ENCODE measurements around the gene NDST4. TPM values are rescaled to one million over a fixed set of nuclear protein-coding genes. Genes with fewer than 3 reads are reported as not detected.

The NDST4 gene
- total and polyA plus RNA-seq, 8 donors: 0.34 to 1.2 (median 0.74) TPM; not detected in 2

DNA sequence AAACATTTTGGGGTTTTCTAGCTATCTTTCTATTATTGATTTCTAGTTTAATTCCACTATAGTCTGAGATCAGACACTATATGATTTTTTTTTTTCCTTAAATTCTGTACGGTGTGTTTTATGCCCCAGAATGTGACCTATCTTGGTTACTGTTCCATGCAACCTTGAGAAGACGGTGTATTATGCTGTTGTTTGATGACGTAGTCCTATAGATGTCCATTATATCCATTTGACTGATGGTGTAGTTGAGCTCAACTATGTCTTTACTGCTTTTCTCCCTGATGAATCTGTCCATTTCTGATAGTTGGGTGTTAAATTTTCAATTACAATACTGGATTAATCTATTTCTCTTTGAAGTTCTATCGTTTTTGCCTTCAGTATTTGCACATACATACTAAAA is 212.5 kb downstream of the NDST4 start:
- Histone ChIP-seq H3K9me3 (no peaks in the 10 kb centered on the region), H3K27ac (no peak overlapping the region), H3K27me3 (no peaks in the 10 kb centered on the region), H3K4me1 (no peaks in the 10 kb centered on the region), H3K36me3 (no peaks in the 10 kb centered on the region), H3K4me3 (no peak overlapping the region)
- intact Hi-C loops (cut with DNase I): no loop called here
- ATAC-seq (no peak), DNase-seq (no peak)
- TF ChIP-seq, protein P1, sequence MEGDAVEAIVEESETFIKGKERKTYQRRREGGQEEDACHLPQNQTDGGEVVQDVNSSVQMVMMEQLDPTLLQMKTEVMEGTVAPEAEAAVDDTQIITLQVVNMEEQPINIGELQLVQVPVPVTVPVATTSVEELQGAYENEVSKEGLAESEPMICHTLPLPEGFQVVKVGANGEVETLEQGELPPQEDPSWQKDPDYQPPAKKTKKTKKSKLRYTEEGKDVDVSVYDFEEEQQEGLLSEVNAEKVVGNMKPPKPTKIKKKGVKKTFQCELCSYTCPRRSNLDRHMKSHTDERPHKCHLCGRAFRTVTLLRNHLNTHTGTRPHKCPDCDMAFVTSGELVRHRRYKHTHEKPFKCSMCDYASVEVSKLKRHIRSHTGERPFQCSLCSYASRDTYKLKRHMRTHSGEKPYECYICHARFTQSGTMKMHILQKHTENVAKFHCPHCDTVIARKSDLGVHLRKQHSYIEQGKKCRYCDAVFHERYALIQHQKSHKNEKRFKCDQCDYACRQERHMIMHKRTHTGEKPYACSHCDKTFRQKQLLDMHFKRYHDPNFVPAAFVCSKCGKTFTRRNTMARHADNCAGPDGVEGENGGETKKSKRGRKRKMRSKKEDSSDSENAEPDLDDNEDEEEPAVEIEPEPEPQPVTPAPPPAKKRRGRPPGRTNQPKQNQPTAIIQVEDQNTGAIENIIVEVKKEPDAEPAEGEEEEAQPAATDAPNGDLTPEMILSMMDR (IDR thresholded peaks at IDR 0.05): no peak

DNA sequence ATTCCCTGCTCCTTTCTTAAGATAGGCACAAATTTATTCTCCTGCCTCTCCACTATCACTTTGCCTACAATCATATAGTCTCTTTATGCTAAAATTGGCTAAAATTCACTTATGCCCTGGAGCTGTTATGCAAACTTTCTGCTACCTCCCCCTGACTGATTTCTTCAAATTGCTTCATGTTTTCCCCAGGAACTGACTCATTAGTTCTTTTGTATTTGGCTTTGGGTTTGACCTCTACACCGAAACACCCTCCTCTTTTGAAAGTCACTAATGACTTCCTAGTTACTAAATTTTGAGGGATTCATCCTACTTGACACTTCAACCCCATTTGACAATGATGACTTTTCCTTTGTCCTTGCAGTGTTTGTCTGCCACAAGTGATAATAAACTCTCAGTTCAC is 222.6 kb downstream of the NDST4 start:
- Histone ChIP-seq H3K4me1 (no peaks in the 10 kb centered on the region), H3K27ac (no peak overlapping the region), H3K4me3 (no peak overlapping the region), H3K36me3 (no peaks in the 10 kb centered on the region), H3K9me3 (peaks cover 0 to 10% of the 10 kb centered on the region in 2 donors), H3K27me3 (no peaks in the 10 kb centered on the region)
- DNase-seq (no peak), ATAC-seq (no peak)
- TF ChIP-seq, protein P1 (IDR thresholded peaks at IDR 0.05): no peak
- intact Hi-C loops (cut with DNase I): no loop called here

DNA sequence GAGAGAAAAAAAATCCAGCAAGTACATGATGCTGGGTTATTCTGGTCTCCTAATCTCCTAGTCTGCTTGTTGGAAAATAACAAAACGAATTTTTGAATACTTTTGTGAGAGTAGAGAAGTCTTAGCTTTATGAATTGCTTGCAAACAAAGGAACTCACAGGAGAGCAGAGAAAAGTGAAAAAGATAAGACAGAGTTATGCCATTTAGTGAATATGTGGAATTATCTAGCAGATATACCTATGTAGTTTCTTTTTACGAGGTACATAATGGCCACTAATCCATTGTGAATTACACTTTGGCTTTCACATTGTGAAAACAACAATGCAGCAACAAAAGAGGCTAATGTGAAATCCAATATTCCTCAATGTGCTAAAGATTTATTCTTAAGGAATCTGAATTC is 226.7 kb downstream of the NDST4 start:
- H3K9me3 ChIP-seq: no peaks in the 10 kb centered on the region
- no peak for ATAC-seq
- TF ChIP-seq, protein P1 (IDR thresholded peaks at IDR 0.05): no peak

DNA sequence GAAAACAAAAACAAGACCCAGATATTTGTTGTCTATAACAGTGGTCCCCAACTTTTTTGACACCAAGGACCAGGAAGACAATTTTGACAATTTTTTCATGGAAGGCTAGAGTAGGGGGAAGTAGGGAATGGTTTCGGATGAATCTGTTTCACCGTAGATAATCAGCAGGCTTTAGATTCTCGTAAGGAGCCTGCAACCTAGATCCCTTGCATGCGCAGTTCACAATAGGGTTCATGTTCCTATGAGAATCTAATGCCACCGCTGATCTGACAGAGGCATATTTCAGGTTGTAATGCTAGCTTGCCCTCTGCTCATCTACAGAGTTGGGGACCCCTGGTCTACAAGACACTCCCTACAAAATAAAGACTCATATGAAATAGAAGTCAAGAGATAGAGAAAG is 229.8 kb downstream of the NDST4 start:
- TF ChIP-seq, protein P1 (IDR thresholded peaks at IDR 0.05): no peak
- DNase-seq (no peak), ATAC-seq (no peak)
- H3K27me3 ChIP-seq: no peaks in the 10 kb centered on the region
- H3K4me1 ChIP-seq: no peaks in the 10 kb centered on the region
- no peak overlapping the region for H3K27ac ChIP-seq
- no peak overlapping the region for H3K4me3 ChIP-seq
- H3K9me3 ChIP-seq: no peaks in the 10 kb centered on the region
- intact Hi-C loops (cut with DNase I): no loop called here
- no peaks in the 10 kb centered on the region for H3K36me3 ChIP-seq

More for the DNA sequence above, 226.7 kb downstream of the NDST4 start:
- Histone ChIP-seq H3K4me1 (no peaks in the 10 kb centered on the region), H3K27ac (no peak overlapping the region), H3K36me3 (no peaks in the 10 kb centered on the region), H3K4me3 (no peak overlapping the region), H3K27me3 (no peaks in the 10 kb centered on the region)
- intact Hi-C loops (cut with DNase I): no loop called here
- no peak for DNase-seq

DNA sequence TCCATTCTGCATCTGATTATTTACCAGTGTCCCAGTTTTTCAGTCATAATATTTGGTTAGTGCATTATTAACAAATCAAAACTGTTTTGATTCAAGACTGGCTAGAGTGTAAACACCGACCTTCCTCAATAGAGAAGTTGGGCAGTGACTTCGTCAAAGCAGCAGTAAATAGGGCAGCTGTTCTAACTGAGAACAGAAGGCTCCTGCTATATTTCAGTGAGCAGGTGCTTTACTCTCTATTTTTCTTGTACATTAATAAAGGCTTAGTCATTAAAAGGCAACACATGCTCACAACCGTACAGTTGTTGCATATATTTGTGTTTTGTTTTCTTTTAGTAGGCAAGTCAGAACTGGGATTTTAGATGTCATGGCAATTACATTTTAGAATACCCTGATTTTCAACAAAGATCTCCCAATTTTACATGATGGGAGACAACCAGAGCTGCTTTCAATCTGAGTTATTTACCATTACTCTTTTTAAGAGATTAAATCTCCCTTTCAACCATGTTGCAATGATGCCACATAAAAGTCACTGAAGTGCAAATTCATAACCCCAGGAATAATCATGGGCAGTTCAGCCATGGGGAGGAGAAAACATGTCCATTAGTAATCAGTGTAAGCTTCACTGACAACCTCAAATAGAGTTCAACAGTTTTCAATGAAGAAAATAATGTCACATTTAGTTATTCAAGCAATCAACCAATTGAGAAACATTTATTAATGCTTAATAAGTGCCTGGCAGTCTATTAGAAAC is 233.3 kb downstream of the NDST4 start:
- TF ChIP-seq, protein P1 (IDR thresholded peaks at IDR 0.05): no peak
- Histone ChIP-seq H3K27ac (no peak overlapping the region), H3K36me3 (no peaks in the 10 kb centered on the region), H3K4me1 (no peaks in the 10 kb centered on the region), H3K27me3 (no peaks in the 10 kb centered on the region), H3K9me3 (no peaks in the 10 kb centered on the region), H3K4me3 (no peak overlapping the region)
- ATAC-seq (no peak), DNase-seq (no peak)
- intact Hi-C loops (cut with DNase I): no loop called here
